HG02884 (cell line): ENCODE results near the gene DDAH2.
A peak's percentile ranks its signal among the peaks of the same experiment; 100 is the strongest.
"Not testable (repeated sequence)": the region's sequence is repeated elsewhere in the genome, so short reads cannot be mapped to it uniquely, and the experiment has no call there.

Experiments used
- ATAC-seq: cut with Tn5 transposase; IDR thresholded peaks from one replicate; pipeline ENCODE4 v1.9.1; 2021; ENCODE audit warnings: mild to moderate bottlenecking, moderate library complexity; ENCODE audit not compliant: unreplicated experiment

The DDAH2 gene

DNA sequence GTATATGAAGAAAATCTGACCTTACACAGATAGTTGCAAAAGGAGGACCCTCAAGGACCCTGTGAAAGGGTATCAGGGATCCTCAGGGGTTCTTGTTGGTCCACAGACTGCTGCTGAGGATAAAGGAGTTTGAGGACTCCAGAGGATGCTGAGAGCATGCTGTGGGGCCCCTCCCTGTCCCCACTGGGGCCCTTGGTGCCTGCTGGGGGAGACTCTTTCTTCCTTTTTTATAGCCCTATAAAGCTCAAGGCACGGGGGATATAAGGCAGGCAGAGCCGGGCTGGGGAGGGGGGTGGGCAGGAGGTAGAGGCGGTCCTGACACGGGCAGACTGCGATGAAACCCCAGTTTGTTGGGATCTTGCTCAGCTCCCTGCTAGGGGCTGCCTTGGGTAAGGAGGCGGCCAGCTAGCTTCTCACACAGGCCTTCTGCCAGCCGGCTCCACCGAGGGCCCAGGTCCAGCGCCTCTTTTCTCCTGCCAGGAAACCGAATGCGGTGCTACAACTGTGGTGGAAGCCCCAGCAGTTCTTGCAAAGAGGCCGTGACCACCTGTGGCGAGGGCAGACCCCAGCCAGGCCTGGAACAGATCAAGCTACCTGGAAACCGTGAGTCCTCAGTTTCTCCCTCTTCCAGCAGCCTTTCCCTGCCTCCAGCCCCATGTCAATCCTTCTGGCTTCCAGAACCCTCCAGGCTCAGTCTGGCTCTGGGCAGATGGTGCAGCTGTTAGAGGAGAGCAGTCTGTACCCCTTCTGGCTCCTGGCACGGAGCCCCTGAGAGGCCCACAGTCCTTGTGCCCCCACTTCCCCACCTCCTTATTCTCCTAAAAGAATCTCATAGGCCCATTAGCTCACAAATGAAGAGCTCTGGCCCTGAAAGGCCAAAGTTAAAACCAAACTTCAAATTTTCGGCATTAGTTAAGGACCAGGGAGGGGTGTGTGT, 13.8 kb downstream of the DDAH2 start, which contains the start of gene LY6G6D:
Gene LY6G6D (plus strand): TSS at position 327 of the 937 bp plus-strand sequence. CDS start 8 bp downstream, at position 335.
- ATAC-seq: no peak

DNA sequence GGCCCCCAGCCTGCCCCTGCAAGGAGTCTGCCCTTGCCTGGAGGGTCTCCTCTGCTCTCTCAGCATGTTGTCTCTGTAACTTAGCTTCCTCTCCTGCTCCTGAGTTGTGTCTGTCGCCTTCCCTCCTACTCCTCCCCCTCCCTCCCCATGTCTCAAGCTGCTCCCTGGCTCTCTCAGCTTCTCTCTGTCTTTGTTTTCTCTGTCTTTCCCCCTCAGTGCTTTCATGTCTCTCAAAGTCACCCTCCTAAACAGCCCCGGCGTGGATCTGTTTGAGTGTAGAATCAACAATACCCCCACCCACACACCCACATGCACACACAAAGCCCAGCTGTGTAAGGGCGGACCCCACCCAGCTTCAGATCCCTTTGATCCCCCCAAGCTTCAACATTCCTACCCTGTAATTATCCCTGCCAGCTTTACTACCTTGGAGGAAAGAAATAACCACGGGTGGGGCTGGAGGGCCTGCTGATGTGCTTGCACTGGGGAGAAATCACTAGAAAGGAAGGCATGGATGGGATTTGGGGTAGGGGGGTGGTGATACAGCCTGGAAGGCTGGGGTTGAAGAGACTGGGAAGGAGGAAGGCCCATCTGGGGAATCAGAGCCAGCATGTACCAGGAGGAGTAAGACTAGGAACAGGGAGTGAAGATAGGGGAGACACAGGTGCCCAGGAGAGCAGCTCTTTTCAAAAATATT, 15.0 kb downstream of the DDAH2 start:
- ATAC-seq: no peak

DNA sequence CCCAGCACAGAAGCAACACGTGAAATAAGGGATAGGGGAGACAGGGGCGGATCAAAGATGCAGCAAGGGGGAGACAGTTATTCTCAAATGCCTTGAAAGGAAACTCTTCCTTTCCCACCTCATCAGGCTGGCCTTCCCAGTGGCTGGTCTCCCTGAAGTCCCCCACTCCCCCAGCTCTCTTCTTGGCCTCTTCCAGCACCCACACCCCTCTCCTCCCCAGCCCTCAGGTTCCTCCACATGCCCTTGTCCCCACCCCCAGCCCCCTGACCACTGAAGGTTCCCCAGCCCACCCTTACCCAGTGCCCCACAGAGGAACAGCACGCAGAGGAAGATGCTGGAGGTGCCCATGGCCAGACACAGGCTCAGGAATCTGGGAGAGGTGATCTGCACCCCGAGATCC, 15.6 kb downstream of the DDAH2 start:
- no peak for ATAC-seq

DNA sequence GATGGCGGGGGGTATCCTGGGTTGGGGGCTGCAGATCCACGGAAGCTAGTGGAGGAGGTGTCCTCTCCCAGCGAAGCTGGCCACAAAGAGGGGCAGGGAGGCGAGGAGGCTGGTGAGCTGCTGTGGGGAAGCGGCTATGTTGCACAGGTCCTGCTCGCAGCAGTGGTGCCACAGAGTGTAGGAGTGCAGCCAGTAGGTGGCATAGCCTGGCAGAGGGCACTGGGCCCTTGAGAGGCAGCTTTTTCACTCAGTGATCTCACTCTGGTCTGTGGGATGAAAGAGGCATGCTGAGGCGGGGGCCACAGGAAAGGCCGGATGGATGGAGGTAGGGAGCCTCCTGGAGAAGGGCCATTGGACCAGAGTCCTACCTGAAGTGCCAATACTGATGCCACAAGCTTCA, 16.8 kb downstream of the DDAH2 start:
- ATAC-seq: no peak

DNA sequence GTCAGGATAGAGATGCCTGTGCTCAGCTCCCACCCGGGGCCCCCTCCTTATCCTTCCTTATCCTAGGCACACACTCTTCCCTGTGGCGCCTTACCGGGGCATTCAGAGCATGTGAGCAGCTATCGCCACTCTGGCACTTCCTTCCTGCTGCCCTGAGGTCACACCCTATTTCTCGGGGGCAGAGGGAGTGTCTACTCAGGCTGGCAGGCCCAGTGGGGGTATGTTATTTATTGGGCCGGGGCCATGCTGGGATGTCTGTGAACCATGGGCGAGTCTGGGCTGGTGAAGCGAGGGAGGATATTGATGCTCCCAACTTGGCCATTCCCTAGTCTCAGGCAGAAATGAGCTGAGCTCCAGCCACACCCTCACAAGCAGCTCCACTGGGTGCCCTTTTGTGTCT, 17.9 kb downstream of the DDAH2 start:
- ATAC-seq: no peak

DNA sequence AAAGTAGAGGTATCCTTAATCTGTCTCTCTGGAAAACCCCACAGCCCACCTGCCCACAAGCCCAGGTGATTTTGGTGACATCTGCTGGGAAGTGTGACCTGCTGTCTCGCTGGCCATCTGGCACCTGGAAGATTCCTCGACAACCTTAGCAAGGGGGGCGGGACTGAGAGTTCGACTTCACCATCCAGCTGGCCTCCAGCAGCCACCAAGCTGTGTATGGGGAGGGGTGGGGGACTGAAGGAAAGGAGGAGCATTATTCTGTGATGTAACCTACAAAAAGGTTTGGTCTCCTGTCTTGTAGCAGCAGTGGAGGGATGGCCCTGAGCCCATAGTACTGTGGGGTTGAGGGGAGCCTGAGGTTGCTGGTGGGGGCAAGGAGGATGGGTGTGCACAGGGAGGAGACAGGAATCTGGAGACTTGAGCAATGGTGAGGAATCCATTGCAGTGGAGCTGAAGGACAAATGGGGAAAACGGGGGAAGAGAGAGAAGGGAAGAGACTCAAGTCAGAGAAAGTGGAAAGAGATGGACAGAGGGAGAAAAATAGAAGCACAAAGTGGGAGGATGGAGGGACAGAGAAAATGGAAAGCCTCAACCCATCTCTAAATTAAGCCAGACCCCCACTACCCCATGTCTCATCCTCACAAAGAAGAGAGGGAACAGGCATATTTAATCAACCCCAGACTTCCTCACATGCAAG, 18.4 kb downstream of the DDAH2 start:
- ATAC-seq: no peak

DNA sequence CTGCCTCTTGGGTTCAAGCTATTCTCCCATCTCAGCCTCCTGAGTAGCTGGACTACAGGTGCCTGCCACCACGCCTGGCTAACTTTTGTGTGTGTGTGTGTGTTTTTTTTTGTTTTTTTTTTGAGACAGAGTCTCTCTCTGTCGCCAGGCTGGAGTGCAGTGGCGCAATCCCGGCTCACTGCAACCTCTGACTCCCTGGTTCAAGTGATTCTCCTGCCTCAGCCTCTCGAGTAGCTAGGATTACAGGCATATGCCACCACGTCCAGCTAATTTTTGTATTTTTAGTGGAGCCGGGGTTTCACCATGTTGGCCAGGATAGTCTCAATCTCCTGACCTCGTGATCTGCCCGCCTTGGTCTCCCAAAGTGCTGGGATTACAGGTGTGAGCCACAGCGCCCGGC, 19.9 kb downstream of the DDAH2 start:
- ATAC-seq: not testable (repeated sequence)

DNA sequence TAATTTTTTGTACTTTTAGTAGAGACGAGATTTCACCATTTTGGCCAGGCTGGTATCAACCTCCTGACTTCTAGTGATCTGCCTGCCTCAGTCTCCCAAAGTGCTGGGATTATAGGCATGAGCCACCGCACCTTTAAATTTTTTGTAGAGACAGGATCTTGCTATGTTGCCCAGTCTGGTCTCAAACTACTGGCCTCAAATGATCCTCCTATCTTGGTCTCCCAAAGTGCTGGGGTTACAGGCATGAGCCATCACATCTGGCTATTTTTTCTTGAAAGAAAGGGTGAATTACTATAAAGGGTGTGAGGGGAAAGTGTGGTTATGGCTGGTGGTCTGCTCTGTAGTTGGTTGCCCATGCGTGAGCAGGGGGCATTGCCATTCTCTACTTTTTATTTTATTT, 20.9 kb downstream of the DDAH2 start:
- ATAC-seq: no peak

DNA sequence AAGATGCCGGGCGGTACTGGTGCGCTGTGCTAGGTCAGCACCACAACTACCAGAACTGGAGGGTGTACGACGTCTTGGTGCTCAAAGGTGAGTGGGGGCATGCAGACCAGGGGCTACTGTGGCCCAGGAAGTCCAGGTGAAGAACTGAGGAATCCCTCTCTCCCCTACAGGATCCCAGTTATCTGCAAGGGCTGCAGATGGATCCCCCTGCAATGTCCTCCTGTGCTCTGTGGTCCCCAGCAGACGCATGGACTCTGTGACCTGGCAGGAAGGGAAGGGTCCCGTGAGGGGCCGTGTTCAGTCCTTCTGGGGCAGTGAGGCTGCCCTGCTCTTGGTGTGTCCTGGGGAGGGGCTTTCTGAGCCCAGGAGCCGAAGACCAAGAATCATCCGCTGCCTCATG, 21.4 kb downstream of the DDAH2 start:
- no peak for ATAC-seq

DNA sequence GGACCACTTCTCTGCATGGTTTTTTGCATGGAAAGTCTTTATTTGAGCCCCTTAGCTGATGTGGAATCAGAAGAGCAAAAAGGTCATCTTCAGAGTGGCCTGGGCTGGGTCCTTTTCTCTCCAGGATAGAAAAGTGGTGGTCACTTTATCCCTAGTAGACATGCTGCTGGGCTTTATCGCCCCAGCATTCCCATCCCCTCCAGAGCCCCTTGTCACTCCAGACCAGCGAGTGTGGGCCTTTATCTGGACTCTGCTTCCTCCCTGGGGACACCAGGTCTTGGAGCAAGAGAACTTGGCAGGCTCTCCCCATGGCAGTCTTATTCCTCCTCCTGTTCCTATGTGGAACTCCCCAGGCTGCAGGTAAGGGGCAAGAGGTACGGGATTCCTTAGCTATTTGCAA, 22.5 kb downstream of the DDAH2 start, which contains the start of gene LY6G6F:
Gene LY6G6F (plus strand): TSS at position 268 of the 400 bp plus-strand sequence. CDS start 41 bp downstream, at position 309.
- no peak for ATAC-seq

DNA sequence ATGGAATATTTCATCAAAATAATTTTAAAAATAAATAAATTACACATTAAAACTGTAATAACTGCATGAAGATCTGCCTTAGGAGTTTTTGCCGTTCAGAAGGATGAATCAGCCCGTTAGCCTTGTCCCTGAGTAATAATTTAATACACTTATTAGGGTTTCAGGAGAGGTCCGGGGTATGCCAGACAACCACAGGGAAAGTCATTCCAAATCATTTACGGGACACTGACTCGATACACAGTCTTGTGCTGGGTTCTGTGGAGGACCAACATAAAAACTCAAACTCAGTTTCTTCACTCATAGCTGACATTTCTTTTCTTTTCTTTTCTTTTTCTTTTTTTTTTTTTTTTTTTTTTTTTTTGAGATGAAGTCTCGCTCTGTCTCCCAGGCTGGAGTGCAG, 23.2 kb downstream of the DDAH2 start:
- ATAC-seq: no peak

DNA sequence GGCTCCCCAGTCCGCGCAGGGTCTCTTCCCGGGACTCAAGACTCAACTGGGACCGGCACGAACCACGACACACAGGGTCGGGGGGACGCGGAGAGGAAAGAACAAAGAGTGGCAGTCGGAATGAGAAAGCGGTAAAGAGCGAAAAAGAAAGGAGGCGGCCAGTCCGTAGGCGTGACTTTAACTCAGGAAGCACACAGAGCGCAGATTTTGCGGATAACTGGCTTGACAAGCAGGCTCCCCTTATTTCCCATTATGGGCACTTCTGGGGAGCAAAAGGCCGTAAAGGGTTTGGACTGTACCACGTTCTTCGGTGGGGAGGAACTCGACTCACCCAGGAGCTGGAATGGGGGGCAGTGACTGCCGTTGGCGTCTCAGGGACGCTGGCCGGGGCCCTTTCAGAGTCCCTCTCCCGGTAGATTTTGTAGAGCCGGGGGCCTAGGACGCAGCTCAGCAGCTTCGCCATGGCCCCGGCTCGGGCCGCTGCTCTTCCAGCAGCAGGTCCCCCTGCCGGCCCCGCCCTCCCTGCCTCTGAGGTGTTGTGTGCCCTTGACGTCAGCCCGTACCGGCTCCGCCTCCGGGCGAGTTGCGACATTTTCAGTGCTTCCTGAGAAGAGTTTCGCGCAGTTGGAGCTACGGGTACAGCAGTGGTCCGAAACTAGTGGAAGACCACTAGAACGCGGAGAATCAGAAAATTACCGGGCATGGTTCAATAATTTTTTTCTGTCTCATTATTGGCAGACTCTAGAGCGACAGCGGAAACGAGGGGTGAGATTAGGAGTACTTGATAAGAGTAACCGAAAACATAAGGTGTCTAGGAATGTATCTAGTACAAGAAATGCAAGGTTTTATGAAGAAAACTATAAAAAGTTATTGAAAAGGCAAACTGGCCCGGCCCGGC, 26.0 kb downstream of the DDAH2 start, which contains the start of gene ABHD16A:
Gene ABHD16A (minus strand): TSS at position 506 of the 898 bp plus-strand sequence. CDS start 43 bp downstream, at position 463.
- peak; percentile 80 for ATAC-seq

DNA sequence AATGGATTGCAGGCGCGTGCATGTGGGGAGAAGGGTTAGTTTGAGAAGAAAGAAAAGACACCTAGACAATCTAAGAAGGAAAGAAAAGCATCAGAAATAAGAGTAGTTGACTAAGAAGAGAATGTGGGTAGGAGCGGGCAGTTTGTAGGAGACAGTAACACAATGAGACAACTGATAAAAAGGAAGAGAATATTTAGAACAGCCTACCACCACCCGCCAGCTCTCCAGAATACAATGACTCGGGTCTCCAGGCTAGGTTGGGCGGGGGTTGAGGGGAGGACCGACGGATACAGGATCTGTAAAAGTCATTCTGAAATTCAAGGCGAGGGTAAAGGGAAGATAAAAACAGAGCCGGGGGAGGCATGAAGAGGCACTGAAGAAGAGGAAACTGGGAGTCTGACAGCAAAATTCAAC, 26.7 kb downstream of the DDAH2 start:
- no peak for ATAC-seq

DNA sequence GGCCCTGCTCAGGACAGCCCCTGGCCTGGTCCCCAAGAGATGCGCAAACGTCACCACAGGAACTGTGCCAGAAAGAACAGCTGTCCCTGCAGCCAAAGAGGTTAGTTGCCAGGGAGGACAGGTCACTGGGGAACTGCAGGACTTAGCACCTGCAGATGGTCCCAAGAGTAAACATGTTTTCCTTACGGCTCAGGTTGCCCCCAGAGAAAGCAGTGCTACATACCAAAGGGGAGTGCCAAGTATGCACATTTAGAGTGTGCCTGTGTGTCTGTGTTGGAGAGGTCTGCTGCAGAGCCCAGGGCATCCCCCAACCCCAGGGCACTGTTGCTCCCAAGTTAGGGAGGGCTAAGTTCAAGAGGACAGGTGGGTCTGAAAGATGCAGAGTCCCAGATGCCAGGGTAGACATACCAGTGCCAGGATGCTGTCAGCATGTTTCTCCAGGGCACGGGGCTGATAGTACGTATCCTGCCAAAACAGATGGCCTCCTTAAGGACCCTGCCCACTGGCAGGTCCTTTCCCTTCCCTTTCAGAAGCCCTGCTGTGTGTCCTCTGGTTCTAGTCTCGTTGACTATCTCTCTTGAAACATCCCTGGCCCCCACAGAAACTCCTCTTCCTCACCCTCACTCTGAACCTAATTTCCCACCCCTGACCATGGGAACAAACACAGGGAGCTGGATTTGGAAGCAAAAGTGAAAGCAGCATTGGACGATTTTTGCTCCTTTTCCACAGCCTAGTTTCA, 27.3 kb downstream of the DDAH2 start:
- ATAC-seq: no peak

DNA sequence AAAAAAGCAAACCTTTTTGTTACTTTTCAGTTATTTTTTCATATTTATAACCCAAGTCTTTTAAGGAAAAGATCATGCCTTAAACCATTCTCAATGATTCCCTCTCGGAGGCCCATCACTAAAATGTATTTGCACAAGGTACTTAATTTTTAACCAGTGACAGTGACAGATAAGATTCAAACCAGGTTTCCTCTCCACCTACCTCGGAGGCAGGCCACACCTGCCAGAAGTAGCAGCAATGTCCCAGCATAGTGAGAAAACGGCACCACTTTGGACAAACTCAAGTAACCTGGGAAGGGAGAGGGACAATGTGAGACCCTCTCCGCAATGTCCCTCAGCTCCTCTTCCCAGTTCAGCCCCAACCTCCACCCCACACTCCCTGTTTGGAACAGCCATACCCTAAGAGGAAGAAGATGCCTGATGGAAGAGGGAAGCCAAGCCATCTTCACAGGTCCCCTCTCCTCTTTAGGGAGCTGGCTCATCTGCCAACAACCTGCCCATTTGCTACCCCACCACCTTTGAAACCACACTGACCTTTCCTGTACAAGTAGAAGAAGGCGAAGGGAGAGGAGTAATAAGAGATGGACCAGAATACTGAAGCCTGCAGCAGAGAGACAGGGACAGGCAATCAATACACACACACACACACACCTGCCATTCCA, 28.2 kb downstream of the DDAH2 start:
- ATAC-seq: no peak

DNA sequence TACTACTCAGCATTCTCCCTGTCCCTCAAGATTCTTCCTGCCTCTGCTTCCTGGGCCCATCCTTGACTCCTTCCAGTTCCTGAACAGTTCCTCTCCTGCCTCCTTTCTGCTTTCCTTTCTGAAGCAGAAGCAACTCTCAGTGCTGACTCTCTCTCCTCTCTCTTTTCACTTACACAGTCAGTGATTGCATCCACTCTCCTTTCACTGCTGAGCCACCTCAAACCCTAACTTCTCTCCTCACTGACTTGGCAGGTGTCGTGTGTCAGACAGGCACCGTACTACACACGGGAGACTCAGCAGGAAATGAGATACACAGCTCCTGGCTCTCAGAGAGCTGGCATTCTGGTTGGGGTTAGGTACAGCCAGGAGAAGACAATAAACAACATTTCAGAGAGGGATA, 31.5 kb downstream of the DDAH2 start:
- no peak for ATAC-seq

DNA sequence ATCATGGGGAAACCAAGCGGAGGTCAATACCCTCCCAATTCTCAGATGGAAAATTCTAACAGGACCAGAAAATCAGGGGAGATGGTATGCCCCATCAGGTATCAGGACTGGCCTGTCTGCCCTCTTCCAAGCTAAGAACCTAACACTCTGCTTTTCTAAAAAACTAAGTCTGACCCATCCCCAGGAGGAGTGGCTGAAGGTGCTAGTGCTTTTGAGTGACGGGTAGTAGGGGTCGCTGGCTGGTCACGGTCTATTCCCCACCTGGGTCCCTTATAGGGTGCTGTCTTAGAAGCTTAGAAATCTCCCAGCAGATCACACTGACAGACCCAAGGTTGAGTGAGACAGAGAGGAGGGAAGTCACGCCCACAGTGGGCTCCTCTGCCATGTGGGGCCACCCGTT, 35.6 kb downstream of the DDAH2 start:
- no peak for ATAC-seq

DNA sequence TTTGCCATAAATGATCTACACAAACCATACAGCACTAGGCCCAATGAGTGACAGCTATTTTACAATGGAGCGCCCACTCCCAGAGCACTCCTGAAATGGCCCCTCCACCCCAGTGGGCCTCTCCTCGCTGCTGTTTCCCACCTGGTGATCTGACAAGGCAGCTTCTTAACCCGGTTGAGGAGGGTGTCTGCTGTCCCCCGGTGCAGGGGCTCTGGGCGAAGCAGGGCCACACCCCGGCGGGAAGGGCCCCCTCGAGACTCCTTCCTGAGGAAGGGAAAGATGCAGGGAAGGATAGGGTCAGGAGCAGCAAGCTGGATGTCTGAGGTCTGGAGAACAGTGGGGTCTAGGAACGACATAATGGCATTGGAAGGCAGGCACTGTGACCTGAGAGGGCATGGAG, 36.2 kb downstream of the DDAH2 start:
- ATAC-seq: no peak

DNA sequence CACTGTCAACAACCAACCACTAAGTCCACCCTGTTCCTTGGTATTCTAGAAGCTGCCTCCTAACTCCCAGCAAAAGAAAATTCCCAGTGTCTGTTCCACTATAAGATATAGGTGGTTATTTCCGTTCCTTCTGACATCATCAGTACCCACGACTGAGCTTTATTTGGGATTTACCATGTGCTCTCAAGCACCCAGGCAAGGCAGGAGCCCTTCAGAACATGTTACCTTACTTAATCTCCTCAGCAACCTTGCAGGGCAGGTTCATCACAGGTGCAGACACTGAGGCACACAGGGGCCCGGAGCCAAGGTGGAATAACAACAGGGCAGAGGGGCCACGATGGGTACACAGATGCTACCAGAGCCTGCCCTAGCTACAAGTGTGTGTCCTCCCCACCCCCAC, 36.7 kb downstream of the DDAH2 start:
- ATAC-seq: no peak
